Neural cell (in vitro differentiated cells): ENCODE data around the gene WSB1. TPM values are rescaled to one million over a fixed set of nuclear protein-coding genes. Genes with fewer than 3 reads are reported as not detected.

ENCODE experiments used
- H2AFZ ChIP-seq: fragments of 200-600, 300-800 bp; sonication (generic), shearing (Covaris generic); 2 replicates; pipeline ENCODE4 v1.6.0; 2014; ENCODE audit warnings: low read depth, mild to moderate bottlenecking, antibody characterized with exemption, low read length, moderate library complexity
- H3F3A ChIP-seq: fragments of 200-600 bp; shearing (Covaris generic); 2 replicates; pipeline ENCODE4 v1.6.1; 2016; ENCODE audit warnings: mild to moderate bottlenecking, moderate library complexity, mixed read lengths, antibody characterized with exemption, low read length; ENCODE audit not compliant: insufficient read depth, poor library complexity, severe bottlenecking
- H3K27ac ChIP-seq: fragments of 200-600, 300-800 bp; sonication (generic), shearing (Covaris generic); 2 replicates; pipeline ENCODE4 v1.5.1; 2014; ENCODE audit warnings: mild to moderate bottlenecking, low read length, moderate library complexity
- H3K27me3 ChIP-seq: fragments of 300-800, 200-600 bp; sonication (generic), shearing (Covaris generic); 2 replicates; pipeline ENCODE4 v1.6.0; 2014; ENCODE audit warnings: mild to moderate bottlenecking, low read depth, low read length, moderate library complexity; ENCODE audit not compliant: insufficient read depth
- H3K36me3 ChIP-seq: fragments of 300-800, 200-600 bp; sonication (generic), shearing (Covaris generic); 2 replicates; pipeline ENCODE4 v1.5.1; 2014; ENCODE audit warnings: mild to moderate bottlenecking, antibody characterized with exemption, low read length, moderate library complexity; ENCODE audit not compliant: insufficient read depth
- H3K4me2 ChIP-seq: fragments of 300-800, 200-600 bp; sonication (generic), shearing (Covaris generic); 2 replicates; pipeline ENCODE4 v1.6.0; 2014; ENCODE audit warnings: mild to moderate bottlenecking, low read length
- H3K4me3 ChIP-seq: fragments of 300-800, 200-600 bp; sonication (generic), shearing (Covaris generic); 2 replicates; pipeline ENCODE4 v1.5.1; 2014; ENCODE audit warnings: mild to moderate bottlenecking, low read length, moderate library complexity
- H3K79me2 ChIP-seq: fragments of 200-600 bp; shearing (Covaris generic); replicated peaks from 2 replicates; pipeline ENCODE4 v1.6.0; 2014; ENCODE audit warnings: mild to moderate bottlenecking, low read length, moderate library complexity; ENCODE audit not compliant: insufficient read depth
- H3K9ac ChIP-seq: fragments of 300-800, 200-600 bp; sonication (generic), shearing (Covaris generic); 2 replicates; pipeline ENCODE4 v1.6.1; 2016; ENCODE audit warnings: mild to moderate bottlenecking, low read length, mixed read lengths
- H3K9me2 ChIP-seq: fragments of 200-600 bp; shearing (Covaris generic); 2 replicates; pipeline ENCODE4 v1.6.1; 2016; ENCODE audit warnings: mild to moderate bottlenecking, low read length, mixed read lengths; ENCODE audit not compliant: insufficient read depth
- H3K9me3 ChIP-seq: fragments of 200-600, 300-800 bp; sonication (generic), shearing (Covaris generic); 2 replicates; pipeline ENCODE4 v1.6.1; 2016; ENCODE audit warnings: mild to moderate bottlenecking, mixed run types, low read length, moderate library complexity, mixed read lengths
- H4K20me1 ChIP-seq: fragments of 200-600 bp; shearing (Covaris generic); 2 replicates; pipeline ENCODE4 v1.6.1; 2016; ENCODE audit warnings: mild to moderate bottlenecking, mixed run types; ENCODE audit not compliant: insufficient read depth
- EP300 ChIP-seq: fragments of 450-650 bp; conservative IDR thresholded peaks from 2 replicates; pipeline ENCODE4 v1.6.1; 2014; ENCODE audit warnings: antibody characterized with exemption, mild to moderate bottlenecking, moderate library complexity; ENCODE audit not compliant: poor library complexity, severe bottlenecking
- EZH2 ChIP-seq: fragments of 200-600, 300-800 bp; shearing (Covaris generic), sonication (generic); IDR thresholded peaks from 2 replicates; pipeline ENCODE4 v1.6.1; 2014; ENCODE audit warnings: antibody characterized with exemption, low read length, borderline replicate concordance, mild to moderate bottlenecking; ENCODE audit not compliant: insufficient read depth, poor library complexity, severe bottlenecking
- MXI1 ChIP-seq: fragments of 450-650 bp; conservative IDR thresholded peaks from 2 replicates; pipeline ENCODE4 v1.6.1; 2014; ENCODE audit warnings: antibody characterized with exemption, mild to moderate bottlenecking; ENCODE audit not compliant: poor library complexity, severe bottlenecking
- POLR2AphosphoS5 ChIP-seq: IDR thresholded peaks from 2 replicates; pipeline ENCODE4 v1.6.1; 2012
- RAD21 ChIP-seq: fragments of 450-650 bp; conservative IDR thresholded peaks from 2 replicates; pipeline ENCODE4 v1.6.1; 2014; ENCODE audit warnings: antibody characterized with exemption, mild to moderate bottlenecking, moderate library complexity
- SMC3 ChIP-seq: fragments of 450-650 bp; conservative IDR thresholded peaks from 2 replicates; pipeline ENCODE4 v1.6.1; 2014; ENCODE audit warnings: antibody characterized with exemption, mild to moderate bottlenecking, moderate library complexity; ENCODE audit not compliant: poor library complexity
- TAF1 ChIP-seq: IDR thresholded peaks from 2 replicates; pipeline ENCODE4 v1.6.1; 2012; ENCODE audit warnings: low read depth
- polyA plus RNA-seq: library from polyadenylated mRNA; depleted of rRNA; stranded (reverse); fragments of >200 nt; gene quantifications from 2 replicates; pipeline ENCODE4 v1.2.3, GENCODE V29; 2014
- TF ChIP-seq, protein P1 (sequence below): fragments of 450-650 bp; IDR thresholded peaks from 2 replicates; pipeline ENCODE4 v1.5.1; 2014; ENCODE audit warnings: antibody characterized with exemption, mild to moderate bottlenecking, moderate library complexity; ENCODE audit not compliant: poor library complexity, severe bottlenecking
- TF ChIP-seq, protein P2 (sequence below): IDR thresholded peaks from 2 replicates; pipeline ENCODE4 v1.6.1; 2012; ENCODE audit warnings: borderline replicate concordance

Gene WSB1
- polyA plus RNA-seq, 1 donor from 2014 or later, result 1,828 TPM

DNA sequence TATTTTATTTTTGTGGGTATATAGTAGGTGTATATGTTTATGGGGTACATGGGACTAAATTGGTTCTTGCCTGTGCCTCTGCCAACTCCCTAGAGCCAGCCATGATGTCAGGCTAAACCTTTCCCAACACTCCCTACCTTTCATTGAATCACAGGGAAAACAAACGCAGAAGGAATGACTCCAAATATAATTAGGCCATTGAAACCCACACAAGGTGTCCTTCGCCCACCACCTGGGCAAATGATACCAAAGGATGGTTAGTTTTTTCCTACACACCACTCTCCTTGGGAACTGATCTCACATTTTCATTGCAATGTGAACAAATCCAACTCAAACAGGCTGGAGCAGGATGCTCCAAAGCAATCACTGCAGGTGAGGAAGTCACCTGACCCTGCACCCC lies 27.5 kb downstream of the WSB1 start:
- Histone ChIP-seq H3K9ac (no peak overlapping the region), H3F3A (no peaks in the 10 kb centered on the region), H3K4me2 (no peak overlapping the region), H3K79me2 (no peaks in the 10 kb centered on the region), H3K27ac (no peak overlapping the region), H3K4me3 (no peak overlapping the region), H2AFZ (no peak overlapping the region), H3K9me2 (no peaks in the 10 kb centered on the region), H4K20me1 (no peaks in the 10 kb centered on the region), H3K36me3 (no peaks in the 10 kb centered on the region), H3K27me3 (no peaks in the 10 kb centered on the region), H3K9me3 (no peaks in the 10 kb centered on the region)
- TF ChIP-seq SMC3 (no peak), MXI1 (no peak), EP300 (no peak), EZH2 (no peak), TAF1 (no peak), RAD21 (no peak), POLR2AphosphoS5 (no peak)
- TF ChIP-seq, protein P1, sequence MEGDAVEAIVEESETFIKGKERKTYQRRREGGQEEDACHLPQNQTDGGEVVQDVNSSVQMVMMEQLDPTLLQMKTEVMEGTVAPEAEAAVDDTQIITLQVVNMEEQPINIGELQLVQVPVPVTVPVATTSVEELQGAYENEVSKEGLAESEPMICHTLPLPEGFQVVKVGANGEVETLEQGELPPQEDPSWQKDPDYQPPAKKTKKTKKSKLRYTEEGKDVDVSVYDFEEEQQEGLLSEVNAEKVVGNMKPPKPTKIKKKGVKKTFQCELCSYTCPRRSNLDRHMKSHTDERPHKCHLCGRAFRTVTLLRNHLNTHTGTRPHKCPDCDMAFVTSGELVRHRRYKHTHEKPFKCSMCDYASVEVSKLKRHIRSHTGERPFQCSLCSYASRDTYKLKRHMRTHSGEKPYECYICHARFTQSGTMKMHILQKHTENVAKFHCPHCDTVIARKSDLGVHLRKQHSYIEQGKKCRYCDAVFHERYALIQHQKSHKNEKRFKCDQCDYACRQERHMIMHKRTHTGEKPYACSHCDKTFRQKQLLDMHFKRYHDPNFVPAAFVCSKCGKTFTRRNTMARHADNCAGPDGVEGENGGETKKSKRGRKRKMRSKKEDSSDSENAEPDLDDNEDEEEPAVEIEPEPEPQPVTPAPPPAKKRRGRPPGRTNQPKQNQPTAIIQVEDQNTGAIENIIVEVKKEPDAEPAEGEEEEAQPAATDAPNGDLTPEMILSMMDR, result no peak
- TF ChIP-seq, protein P2, sequence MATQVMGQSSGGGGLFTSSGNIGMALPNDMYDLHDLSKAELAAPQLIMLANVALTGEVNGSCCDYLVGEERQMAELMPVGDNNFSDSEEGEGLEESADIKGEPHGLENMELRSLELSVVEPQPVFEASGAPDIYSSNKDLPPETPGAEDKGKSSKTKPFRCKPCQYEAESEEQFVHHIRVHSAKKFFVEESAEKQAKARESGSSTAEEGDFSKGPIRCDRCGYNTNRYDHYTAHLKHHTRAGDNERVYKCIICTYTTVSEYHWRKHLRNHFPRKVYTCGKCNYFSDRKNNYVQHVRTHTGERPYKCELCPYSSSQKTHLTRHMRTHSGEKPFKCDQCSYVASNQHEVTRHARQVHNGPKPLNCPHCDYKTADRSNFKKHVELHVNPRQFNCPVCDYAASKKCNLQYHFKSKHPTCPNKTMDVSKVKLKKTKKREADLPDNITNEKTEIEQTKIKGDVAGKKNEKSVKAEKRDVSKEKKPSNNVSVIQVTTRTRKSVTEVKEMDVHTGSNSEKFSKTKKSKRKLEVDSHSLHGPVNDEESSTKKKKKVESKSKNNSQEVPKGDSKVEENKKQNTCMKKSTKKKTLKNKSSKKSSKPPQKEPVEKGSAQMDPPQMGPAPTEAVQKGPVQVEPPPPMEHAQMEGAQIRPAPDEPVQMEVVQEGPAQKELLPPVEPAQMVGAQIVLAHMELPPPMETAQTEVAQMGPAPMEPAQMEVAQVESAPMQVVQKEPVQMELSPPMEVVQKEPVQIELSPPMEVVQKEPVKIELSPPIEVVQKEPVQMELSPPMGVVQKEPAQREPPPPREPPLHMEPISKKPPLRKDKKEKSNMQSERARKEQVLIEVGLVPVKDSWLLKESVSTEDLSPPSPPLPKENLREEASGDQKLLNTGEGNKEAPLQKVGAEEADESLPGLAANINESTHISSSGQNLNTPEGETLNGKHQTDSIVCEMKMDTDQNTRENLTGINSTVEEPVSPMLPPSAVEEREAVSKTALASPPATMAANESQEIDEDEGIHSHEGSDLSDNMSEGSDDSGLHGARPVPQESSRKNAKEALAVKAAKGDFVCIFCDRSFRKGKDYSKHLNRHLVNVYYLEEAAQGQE, result no peak

DNA sequence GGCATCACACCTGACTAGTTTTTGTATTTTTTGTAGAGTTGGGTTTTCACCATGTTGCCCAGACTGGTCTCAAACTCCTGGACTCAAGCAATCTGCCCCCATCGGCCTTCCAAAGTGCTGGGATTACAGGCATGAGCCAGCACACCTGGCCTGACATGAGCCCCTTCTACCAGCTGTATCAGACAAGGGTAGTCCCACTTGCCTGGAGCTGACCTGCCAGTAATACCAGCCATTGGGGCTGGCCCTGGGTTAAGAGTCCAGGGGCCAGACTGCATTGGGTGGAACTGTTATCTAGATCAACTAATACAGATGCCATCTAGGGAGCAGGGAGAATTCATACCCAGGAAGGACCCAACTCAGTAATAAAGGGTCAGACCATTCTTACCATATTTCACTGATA lies 28.1 kb downstream of the WSB1 start:
- Histone ChIP-seq H3K27ac (no peak overlapping the region), H4K20me1 (no peaks in the 10 kb centered on the region), H3K36me3 (no peaks in the 10 kb centered on the region), H3K4me2 (no peak overlapping the region), H3K27me3 (no peaks in the 10 kb centered on the region), H3F3A (no peaks in the 10 kb centered on the region), H3K4me3 (no peak overlapping the region), H3K9me2 (no peaks in the 10 kb centered on the region), H2AFZ (no peak overlapping the region), H3K9me3 (no peaks in the 10 kb centered on the region), H3K79me2 (no peaks in the 10 kb centered on the region), H3K9ac (no peak overlapping the region)
- no peak for TF ChIP-seq RAD21
- no peak for TF ChIP-seq MXI1
- TF ChIP-seq TAF1, result no peak
- no peak for TF ChIP-seq EP300
- no peak for TF ChIP-seq EZH2
- TF ChIP-seq, protein P1, result no peak
